Measurements from ENCODE around the gene VOPP1.

The VOPP1 gene

DNA sequence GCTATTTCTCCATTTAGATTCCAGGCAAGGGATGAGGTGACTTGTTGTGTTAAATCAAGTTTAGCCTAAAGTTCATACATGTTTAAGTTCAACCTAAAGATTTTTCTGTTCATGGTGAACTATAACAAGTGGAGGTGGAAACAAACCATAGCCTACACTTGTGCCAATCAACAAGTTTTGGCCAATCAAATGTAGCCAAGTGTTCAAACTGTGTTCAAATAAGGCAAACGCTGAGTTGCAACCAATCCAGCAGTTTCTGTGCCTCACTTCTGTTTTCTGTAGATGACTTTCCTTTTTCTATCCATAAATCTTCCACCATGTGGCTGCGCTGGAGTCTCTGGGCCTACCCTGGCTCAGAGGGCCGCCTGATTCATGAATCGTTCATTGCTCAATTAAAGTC is 4.5 kb upstream of the VOPP1 start:
- DNase-seq = no peak

DNA sequence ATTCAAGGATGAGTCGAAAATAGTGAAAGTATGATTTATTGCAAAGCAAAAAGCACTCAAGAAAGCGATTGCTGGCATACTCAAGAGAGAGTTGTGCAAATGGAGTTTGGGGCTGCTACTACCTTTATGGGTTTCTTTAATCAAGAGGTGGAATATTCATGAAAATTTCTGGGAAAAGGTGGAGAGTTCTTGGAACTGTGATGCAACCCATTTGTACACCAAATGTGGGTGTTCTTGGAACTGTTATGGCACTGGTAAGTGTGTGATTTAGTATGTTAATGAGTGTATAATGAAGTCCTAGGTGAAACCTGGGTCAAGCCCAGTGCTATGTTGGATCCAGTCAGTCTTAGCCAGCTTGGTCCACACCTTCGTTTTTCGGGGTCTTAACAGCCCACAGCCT is 3.4 kb upstream of the VOPP1 start:
- no peak for DNase-seq

DNA sequence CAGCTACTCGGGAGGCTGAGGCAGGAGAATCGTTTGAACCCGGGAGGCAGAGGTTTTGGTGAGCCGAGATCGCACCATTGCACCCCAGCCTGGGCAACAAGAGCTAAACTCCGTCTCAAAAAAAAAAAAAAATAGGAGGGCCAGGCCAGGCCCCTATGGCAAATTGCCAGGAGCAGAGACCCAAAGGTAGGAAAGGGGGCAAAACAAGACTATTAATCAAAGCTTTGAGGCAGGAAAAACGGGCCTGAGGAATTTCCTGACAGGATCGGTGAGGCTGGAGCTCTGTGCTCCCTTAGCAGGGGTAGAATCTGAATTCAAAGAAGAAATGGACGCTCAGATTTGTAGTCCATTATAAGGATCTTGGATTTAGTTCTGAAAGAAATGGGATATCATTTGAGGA is 2.8 kb upstream of the VOPP1 start:
- DNase-seq = no peak

DNA sequence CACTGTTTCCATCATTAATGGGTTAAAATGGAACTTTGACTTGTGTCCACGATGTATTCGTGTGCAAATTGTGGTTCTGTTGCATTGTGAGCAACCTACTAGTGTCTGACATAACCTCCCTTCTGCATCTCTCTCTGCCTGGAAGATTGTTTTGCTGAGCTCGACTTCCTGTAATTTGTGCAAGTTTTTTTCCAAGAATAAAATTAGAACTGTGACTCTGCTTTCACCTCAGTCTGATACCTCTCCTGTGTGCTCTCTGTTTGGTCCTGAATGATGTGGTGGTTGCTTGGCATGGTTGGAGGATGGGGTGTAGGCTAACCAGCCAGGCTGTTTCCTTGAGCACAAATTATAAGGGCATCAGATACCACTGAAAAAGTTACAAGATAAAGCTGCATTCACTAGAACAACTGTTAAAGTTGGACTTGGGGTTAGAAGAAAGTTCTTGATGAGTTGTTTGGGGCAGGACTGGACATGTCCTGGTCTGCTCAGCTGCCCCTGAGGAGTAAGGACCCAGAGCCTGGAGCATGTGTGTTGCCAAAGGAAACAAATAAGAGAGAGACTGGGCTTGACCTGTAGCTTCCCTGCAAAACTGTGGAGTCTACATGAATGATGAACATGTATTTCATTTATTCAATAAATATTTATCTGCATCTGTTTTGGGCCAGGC is 1.9 kb upstream of the VOPP1 start:
- DNase-seq = no peak

DNA sequence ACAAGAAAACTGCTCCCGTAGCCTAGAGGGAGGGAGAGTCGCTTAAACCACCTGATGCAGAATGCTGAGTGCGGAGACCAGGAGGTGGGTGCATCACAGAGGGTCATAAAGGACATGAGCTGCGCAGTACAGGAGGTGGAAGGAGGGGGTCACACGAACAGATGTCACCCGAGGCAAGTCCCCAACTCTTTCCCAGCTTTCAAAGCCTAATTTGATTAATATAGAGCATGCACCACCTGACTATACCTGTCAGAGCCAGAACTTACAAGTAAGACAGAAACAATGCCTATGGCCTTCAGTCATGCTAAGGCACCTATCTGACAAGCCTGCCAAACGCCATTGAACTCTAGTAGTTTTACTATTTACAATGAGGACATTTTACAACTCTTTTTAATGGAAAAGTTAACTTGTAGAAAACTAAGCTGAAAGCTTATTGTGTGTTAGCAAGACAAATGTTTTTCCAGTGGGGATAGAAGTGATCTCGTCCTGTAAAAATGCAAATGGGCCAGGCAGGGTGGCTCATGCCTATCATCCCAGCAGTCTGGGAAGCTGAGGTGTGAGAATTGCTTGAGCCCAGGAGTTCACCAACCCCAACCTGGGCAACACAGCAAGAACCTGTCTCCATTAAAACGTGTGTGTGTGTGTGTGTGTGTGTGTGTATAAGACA is 1.1 kb upstream of the VOPP1 start:
- DNase-seq = no peak

DNA sequence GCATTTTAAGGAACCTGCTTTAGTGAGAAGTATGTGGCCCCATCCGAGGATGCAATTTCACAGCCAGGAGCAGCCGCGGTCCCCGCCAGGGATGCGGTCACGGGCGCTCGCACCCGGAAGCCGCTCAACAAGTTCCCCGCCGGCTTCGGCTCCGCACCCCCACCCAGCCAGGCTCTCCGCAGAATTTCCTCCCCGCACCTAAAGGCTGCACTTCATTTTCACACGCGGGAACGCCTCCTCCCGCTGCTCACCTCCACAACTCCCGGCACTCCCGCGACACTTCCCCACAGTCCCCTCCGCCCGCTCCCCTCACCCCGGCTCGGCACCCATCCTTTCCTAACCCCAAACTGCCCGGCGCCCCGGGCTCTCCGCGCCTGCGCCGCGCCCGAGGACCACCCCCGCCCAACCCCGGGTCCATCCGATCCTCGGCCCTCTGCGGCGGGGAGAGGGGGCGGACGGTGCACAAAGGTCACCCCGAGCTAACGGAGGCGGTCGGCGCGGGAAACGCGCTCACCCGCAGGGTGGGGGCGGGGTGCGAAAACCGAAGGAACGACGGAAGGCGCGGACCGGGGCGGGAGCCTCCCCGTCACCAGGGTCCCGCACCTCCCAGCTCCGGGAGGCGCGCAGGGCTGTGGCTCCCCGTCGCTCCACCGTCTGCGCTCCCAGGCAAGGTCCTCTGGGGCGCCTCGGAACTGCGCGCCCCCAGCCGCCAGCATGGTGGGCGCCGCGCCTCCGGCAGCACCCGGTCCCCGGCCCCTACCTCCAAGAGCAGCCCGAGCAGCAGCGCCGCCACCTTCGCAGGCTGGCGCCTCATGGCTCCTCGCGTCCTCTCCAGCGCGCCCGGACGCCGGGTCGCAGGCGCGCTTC is 558 bp downstream of the VOPP1 start:
- no peak for DNase-seq

DNA sequence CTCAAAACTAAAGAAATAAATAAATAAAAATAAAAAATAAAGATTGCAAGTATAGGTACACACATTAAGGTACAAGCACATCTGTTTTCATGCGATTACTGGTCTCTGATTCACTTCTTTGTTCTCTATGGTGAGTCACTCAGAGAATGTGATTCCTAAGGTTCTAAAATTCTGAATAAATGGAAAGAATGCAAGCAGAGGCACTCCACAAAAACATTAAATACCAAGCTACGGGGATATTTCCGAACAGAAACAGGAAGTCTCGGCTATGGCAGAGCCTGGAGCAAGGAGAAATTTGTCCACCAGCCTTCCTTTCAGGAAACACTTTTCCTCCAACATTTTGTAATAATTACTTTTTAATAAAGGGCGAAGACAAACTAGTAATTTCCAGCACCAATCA is 1.4 kb downstream of the VOPP1 start:
- DNase-seq = no peak

DNA sequence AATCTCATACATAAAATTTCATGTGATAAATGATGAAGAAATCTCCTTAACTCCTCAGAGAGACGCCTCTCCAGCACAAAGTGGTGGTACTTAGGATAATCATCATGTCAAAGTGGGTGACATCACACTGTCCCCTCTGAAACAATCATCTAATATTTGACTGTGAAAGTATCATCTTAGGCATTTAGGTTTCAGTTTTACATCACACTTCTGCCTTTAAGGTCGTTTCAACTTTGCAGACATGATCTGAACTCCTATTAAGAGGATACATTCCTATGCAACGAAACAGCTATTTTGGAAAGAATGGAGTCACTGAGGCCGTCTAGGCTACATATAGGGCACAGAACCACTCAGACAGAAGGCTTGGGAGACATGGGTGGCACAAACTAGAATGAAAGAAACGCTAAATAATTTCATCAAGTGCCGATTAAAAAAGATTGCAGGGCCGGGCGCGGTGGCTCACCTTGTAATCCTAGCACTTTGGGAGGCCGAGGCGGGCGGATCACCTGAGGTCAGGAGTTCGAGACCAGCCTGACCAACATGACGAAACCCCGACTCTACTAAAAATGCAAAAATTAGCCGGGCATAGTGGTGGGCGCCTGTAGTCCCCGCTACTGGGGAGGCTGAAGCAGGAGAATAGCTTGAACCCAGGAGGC is 2.0 kb downstream of the VOPP1 start:
- no peak for DNase-seq

DNA sequence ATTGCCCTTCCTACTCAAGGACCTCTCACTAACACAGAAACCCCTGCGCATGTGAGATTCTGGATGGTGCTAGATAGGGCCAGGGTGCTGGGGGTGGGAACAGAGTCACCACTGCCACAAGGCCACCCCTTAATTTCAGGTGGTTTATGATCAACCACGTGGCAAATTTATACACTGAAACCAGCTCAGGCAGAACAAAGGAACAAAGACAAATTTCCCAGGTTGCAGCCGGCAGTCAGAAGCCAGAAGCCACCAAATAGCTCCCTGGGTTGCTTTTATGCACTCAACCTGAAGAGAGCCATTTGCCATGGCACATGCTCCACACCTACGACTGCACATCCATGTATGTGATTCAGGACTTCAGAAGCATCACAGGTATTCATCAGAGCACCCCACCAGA is 2.5 kb downstream of the VOPP1 start:
- no peak for DNase-seq

DNA sequence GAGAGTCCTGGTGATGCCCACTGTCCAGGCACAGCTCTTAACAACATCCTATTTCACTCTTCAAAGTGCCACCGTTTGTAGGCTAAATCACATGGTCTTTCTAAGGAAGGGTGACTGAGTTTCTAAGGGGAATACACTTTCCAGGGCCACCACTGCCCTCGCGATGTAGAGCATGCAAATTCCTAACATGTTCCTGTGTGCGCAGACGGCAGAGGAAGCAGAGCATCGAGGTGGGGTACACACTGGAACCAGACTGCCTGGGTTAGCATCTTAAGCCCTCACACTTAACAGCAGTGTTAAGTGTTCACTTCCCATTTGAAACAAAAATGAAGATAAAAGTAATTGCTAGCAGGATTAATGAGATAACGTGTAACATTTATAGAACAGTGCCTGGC is 3.0 kb downstream of the VOPP1 start:
- DNase-seq = no peak

DNA sequence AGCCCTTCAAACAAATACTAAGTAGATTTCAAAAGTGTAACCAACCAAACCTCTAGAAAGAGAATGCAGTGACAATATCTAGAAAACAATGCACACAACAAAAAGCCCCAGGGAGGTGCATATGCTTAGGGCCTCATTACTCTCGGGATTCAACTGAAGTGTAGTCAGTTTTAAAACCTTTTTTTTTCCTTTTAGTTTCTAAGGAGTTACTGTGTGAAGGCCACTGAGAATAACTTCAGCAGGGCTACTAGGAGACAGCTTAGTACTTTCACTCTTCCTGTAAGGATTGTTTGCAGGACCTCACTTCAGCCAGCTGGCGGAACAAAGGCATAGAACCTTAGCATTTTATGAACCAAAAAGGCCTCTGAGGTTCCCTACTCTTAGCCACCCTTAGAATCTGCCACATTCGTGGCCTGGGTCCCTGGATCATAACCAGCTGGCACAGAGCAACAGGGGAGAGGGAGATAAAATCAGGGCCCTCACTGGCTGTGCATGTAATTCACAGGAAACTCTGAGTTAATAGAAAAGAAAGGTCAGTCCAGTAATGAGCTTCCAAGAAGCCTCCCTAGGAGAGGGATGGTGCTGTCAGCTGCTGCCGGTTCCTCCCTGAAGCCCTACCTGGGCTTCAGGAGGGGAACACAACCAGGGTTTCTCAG is 3.6 kb downstream of the VOPP1 start:
- DNase-seq = no peak

DNA sequence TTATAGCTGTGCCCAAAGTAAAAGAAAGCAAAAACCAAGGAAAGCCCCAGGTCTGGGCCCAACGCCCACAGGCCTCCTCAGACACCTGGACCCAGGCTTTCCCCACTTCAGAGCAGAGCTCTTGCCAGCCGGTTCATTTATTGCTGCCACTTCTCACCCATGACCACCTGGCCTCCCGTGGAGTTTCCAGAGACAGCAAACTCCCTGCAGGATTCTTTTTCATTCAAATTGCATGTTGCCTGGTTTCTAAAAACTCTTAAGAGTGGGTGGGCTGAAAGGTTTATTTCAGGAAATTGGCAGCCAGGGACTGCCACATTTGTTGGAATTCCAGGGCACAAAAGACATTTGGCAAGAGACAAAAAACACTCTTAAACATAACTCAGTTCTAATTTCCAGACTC is 4.7 kb downstream of the VOPP1 start:
- no peak for DNase-seq

DNA sequence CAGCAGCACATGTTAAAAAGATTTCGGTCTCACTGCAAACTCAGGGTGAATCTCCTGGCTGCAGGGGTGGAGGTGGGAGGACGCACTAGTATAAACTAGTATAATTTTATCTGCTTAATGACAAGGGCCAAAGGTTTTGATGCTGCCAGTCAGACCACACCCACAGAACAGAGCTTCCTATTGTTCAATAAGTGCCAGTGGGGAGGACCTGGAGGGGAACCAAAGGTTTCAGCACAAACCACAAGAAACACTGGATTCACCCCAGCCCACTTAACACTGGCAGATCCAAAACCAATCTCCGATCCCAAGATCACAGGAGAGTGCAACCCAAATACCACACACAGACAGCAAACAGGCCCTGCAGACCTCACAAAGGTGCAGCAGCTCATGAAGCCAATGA is 6.6 kb downstream of the VOPP1 start:
- no peak for DNase-seq

DNA sequence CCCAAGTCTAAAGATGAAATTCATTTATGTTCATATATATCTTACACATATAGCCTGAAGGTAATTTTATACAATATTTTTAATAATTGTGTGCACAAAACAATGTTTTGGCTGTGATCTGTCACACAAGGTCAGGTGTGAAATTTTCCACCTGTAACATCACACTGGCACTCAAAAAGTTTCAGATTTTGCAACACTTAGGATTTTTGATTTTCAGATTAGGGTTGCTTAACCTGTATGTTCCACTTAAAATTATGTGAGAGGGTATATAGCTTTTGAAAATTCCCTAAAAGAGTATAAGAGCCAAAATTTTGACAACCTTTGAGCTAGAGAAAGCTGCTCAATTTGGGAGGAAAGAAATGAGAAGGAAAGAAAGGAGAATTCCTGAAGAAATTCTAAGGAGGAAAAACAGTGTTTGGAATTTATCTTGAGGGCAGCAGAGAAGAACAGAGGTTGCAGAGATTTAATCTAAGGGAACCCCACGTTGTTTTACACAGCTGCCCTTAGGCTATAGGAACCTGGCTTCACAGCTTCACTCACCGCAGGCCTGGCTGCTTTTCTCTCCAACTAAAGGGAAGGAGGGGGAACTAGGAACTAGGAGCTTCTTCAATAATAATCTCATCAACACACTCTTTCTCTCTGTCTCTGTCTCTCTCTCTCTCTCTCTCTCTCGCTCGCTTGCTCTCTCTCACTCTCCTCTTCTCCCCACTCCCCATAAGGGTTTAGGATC is 8.5 kb downstream of the VOPP1 start:
- no peak for DNase-seq

DNA sequence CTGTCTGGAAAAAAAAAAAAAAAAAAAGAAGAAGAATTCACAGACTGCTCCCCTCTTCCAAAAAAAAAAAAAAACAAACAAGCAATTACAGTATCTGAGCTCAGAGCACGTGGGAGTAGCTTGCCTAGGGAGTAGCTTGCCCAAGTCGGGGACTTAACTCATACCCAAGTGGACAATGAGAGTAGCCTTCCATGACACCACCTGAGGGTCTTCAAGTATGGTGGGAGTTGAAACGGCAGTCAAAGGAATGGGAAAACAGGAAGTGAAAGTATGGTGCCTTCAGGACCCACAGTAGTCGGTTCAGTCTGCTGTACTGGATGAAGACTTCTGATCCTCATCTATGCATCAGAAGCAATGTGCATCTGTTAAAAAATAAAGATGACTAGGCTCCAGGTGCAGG is 10.6 kb downstream of the VOPP1 start:
- DNase-seq = no peak

DNA sequence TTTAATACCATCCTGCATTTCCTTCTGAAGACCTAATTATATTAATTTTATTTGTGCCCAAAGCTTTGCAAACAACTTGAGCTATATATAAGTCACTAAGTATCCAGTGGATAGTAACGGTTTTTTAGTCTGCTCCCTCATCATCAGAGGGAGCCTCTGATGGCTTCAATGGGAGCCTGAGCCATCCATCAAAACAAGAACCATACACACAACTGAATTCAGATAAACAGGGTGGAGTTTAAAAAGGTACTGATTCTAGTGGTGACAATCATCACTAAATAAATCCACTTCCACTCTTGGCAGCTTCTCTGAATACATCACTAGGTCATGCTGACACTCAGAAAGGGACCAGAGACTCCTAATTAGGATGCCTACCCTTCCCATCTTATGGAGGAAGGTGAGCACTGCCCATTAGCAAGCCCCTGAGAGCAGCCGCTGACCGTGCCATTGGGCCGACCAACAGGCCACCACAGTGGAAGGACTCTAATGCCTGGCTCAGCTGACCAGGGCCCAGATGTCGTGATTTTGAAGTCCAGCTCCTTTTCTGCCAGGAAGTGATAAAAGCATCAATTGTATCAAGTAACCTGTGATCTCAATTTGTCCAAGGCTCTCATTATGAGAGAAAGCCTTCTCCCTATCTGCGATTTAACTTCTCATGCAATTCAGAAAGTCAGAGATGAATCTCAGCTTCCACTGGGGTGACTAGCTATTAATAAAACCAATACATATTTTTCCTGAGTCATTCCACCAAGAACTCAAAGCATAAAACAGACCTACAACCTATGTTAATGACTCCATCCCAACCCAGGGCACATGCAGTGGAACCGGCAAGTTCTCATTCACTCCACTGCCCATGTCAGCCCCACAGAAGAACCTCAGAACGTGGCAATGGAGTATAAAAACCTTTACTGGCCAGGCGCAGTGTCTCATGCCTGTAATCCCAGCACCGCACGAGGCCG is 13.1 kb downstream of the VOPP1 start:
- DNase-seq = no peak

DNA sequence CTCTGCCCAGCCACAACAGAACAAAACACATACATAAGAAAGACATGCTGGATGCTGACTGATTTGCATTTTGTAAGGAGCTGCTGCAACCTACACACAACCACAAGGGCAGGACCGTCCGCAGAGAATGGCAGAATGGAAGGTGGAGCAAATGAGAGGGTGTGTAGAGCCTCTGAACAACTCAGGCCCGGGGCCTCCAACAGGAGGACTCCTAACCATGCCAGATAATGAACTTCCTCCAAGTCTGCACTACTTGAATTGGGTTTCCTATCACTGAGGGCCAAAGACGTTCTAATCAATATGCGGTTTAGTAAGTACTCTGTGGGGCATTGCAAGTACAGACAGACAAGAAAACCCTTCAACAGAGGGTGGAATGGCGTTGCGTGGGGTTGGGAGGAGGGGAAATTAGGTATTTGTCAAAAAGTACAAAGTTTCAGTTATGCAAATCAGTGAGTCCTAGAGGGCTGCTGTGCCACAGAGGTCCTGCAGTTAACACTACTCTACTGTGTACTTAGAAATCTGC is 14.6 kb downstream of the VOPP1 start:
- DNase-seq = no peak

DNA sequence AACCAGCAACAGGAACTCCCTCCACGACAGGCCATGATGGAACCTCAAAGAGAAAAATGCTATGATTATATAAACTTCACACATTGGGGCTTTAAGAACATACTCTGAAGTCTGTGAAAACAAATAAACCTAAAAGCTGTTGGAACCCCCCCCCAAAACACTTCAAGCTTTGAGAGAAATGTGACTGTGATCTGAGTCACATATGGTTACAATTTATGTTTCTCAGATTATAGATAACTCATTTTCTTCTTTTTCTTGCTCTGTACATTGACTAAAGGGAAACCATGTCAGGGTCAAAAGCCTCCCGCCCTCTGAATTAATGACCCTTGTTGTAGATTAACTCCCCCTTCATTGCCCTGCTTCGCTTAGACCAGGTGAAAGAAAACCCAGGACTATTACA is 15.8 kb downstream of the VOPP1 start:
- DNase-seq = no peak

DNA sequence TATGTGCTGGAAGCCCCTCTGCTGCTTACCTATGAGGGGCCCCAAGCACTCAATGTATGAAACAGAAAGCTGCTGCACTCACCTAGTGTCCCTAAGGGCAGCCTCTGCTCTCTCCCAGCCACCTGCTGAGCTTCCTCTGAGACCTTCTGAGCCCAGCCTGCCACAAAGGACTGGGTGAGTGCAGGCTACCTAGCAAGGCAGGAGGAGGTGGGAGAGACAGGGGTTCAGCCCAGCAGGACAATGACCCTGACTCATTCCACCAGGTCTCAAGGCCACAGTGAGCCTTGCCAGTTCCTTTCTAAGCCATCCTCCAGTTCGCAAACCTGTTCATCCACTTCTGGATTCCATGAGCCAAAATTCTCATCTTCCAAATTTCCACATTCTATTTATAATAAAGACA is 16.3 kb downstream of the VOPP1 start:
- DNase-seq = no peak

DNA sequence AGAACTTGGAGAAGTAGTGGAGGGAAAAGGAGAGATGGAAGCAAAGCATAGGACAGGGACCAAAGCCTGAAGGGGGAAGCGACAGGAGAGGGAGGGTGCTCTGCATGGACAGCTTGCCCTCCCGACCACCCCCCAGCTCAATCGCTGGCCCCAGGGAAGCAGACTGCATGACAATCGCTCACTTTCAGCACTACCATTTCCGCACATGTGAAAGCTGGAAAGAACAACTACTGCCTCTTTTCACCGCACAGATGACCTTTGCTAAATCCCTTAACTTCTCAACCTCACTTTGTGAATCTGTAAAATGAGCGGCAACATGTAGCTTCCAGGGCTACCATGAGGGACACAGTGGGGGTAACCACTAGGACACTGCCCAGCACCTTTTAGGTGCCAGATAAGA is 17.1 kb downstream of the VOPP1 start:
- no peak for DNase-seq

DNA sequence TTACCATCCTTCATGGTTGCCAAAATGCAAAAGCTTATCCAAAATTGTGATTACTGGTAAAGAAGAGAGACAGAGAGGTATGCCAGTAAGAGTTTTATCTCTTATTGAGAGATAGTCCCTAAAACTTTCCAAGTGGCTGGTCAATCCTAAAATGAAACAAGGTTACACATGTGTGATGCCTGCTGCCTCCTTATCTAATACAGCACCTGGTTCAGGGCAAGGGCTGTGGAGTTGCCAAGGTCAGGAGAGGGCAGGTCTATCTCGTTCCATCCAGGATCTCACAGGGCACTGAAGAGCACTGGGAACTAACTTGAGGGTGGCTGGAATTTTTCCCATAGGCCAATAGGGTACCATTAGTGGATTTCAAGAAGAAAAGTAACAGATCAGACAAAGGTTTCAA is 18.3 kb downstream of the VOPP1 start:
- DNase-seq = no peak
